ENCODE results near the gene MTARC2.
"Not testable (repeated sequence)": the region's sequence is repeated elsewhere in the genome, so short reads cannot be mapped to it uniquely, and the experiment has no call there.

Gene MTARC2

GRCh38 chr1:220748089-220748934 lies at the start of gene MTARC2:
TSS of gene MTARC2 (plus strand) at chr1:220748322. CDS start at chr1:220748532, 210 bp downstream.
- no peak for DNase-seq (ENCODE audit: low read depth in 2 of 2)

GRCh38 chr1:220698607-220699016 lies 49.5 kb upstream of the MTARC2 start:
- DNase-seq (ENCODE audit: low read depth in 2 of 2) = no peak

GRCh38 chr1:220699044-220699443 lies 49.1 kb upstream of the MTARC2 start:
- DNase-seq (ENCODE audit: low read depth in 2 of 2) = no peak

- no peak for DNase-seq (ENCODE audit: low read depth in 2 of 2)
Measured at GRCh38 chr1:220700556-220701179, 47.5 kb upstream of the MTARC2 start.

GRCh38 chr1:220701974-220702373 lies 46.1 kb upstream of the MTARC2 start:
- no peak for DNase-seq (ENCODE audit: low read depth in 2 of 2)

- no peak for DNase-seq (ENCODE audit: low read depth in 2 of 2)
Measured at GRCh38 chr1:220702733-220703270, 45.3 kb upstream of the MTARC2 start.

GRCh38 chr1:220703305-220703704 lies 44.8 kb upstream of the MTARC2 start:
- DNase-seq (ENCODE audit: low read depth in 2 of 2) = no peak

- DNase-seq (ENCODE audit: low read depth in 2 of 2) = no peak
Measured at GRCh38 chr1:220705782-220706181, 42.3 kb upstream of the MTARC2 start.

- no peak for DNase-seq (ENCODE audit: low read depth in 2 of 2)
Measured at GRCh38 chr1:220706480-220706879, 41.6 kb upstream of the MTARC2 start.

- DNase-seq (ENCODE audit: low read depth in 2 of 2) = no peak
Measured at GRCh38 chr1:220707160-220707559, 41.0 kb upstream of the MTARC2 start.

GRCh38 chr1:220708244-220708643 lies 39.9 kb upstream of the MTARC2 start:
- DNase-seq (ENCODE audit: low read depth in 2 of 2) = no peak

GRCh38 chr1:220708936-220709801 lies 39.0 kb upstream of the MTARC2 start:
- no peak for DNase-seq (ENCODE audit: low read depth in 2 of 2)

- DNase-seq (ENCODE audit: low read depth in 2 of 2) = no peak
Measured at GRCh38 chr1:220710333-220710732, 37.8 kb upstream of the MTARC2 start.

GRCh38 chr1:220711056-220711809 lies 36.9 kb upstream of the MTARC2 start:
- no peak for DNase-seq (ENCODE audit: low read depth in 2 of 2)

- not testable (repeated sequence) for DNase-seq (ENCODE audit: low read depth in 2 of 2)
Measured at GRCh38 chr1:220715986-220716385, 32.1 kb upstream of the MTARC2 start.

GRCh38 chr1:220717800-220718640 lies 30.1 kb upstream of the MTARC2 start:
- no peak for DNase-seq (ENCODE audit: low read depth in 2 of 2)

- DNase-seq (ENCODE audit: low read depth in 2 of 2) = not testable (repeated sequence)
Measured at GRCh38 chr1:220721266-220721665, 26.9 kb upstream of the MTARC2 start.

- no peak for DNase-seq (ENCODE audit: low read depth in 2 of 2)
Measured at GRCh38 chr1:220726634-220727033, 21.5 kb upstream of the MTARC2 start.

- no peak for DNase-seq (ENCODE audit: low read depth in 2 of 2)
Measured at GRCh38 chr1:220727519-220727918, 20.6 kb upstream of the MTARC2 start.

- no peak for DNase-seq (ENCODE audit: low read depth in 2 of 2)
Measured at GRCh38 chr1:220730486-220730885, 17.6 kb upstream of the MTARC2 start.
